HepG2 (cell line): ENCODE results near the gene CEP57L1. TPM values are rescaled to one million over a fixed set of nuclear protein-coding genes. Genes with fewer than 3 reads are reported as not detected.

ENCODE experiments used
- ATAC-seq: fragments of 200-7000 bp; cut with Tn5 transposase; 3 replicates; pipeline ENCODE4 v1.9.1; 2020; ENCODE audit warnings: mild to moderate bottlenecking, moderate library complexity
- BruUV-seq: library from RNA; stranded (reverse); fragments of 400-500 nt; replicated peaks from 2 replicates; lab custom pipeline; 2021; lab: Mats Ljungman, UMichigan
- CTCF ChIA-PET: fragments of 300-600 bp; formaldehyde crosslinking; extraction: SDS; loops from one replicate; lab custom pipeline; 2021; ENCODE audit warnings: low total read pairs, inconsistent platforms, low intra/inter-chr PET ratio; lab: Yijun Ruan, JAX
- POLR2A ChIA-PET: fragments of 350-600 bp; sonication (Branson Sonifier 250); formaldehyde crosslinking; loops from one replicate; lab custom pipeline; 2020; ENCODE audit warnings: antibody characterized with exemption, inconsistent platforms; lab: Yijun Ruan, JAX
- DNase-seq: peaks from one replicate; pipeline ENCODE4 v3.0.0-alpha.2; 2015; ENCODE audit warnings: low spot score
- FAIRE-seq: peaks from 3 replicates; lab custom pipeline; 2011; peaks lifted over from hg19 to GRCh38; lab: Jason Lieb, UNC
- H2AFZ ChIP-seq: one replicate; pipeline ENCODE4 v1.6.1; 2011; ENCODE audit warnings: low read length, inconsistent platforms
- H3K27ac ChIP-seq: fragments of 300-600 bp; 3 replicates; pipeline ENCODE4 v1.8.0; 2011; ENCODE audit warnings: mixed run types, mild to moderate bottlenecking, mixed read lengths, low read length, inconsistent platforms; ENCODE audit not compliant: insufficient read depth; ENCODE audit errors: extremely low read length
- H3K27me3 ChIP-seq, 2 experiments: fragments of 200-600 bp in 1 of 2; 2 replicates in 1 of 2; 3 replicates in 1 of 2; pipeline versions ENCODE4 v1.6.0 to v1.8.0; 2011; ENCODE audit warnings: low read length in 2 of 2, mild to moderate bottlenecking in 2 of 2, moderate library complexity in 2 of 2, inconsistent platforms in 1 of 2; ENCODE audit not compliant: insufficient read depth in 2 of 2, control insufficient read depth in 1 of 2
- H3K36me3 ChIP-seq, 2 experiments: fragments of 200-600 bp in 1 of 2; replicated peaks in 1 of 2; 2 replicates in 1 of 2; 3 replicates in 1 of 2; pipeline versions ENCODE4 v1.5.1 to v1.8.0; 2011; ENCODE audit warnings: low read length in 2 of 2, inconsistent platforms in 1 of 2; ENCODE audit not compliant: insufficient read depth in 2 of 2, control insufficient read depth in 1 of 2
- H3K4me1 ChIP-seq: 2 replicates; pipeline ENCODE4 v1.5.1; 2012; ENCODE audit warnings: low read length, inconsistent platforms; ENCODE audit not compliant: insufficient read depth
- H3K4me2 ChIP-seq: 2 replicates; pipeline ENCODE4 v1.6.0; 2011; ENCODE audit warnings: low read depth, low read length, inconsistent platforms
- H3K4me3 ChIP-seq, 3 experiments: fragments of 200-600 bp in 1 of 3; sonication (generic), shearing (Covaris generic) in 1 of 3; replicated peaks in 1 of 3; 2 replicates each; pipeline ENCODE4 v1.5.1; 2011 to 2016; ENCODE audit warnings: low read length in 3 of 3, inconsistent platforms in 2 of 3, low read depth in 2 of 3, mild to moderate bottlenecking in 2 of 3, control low read depth in 1 of 3, mixed read lengths in 1 of 3; ENCODE audit not compliant: insufficient read depth in 1 of 3
- H3K79me2 ChIP-seq: one replicate; pipeline ENCODE4 v1.6.1; 2011; ENCODE audit warnings: low read length, inconsistent platforms; ENCODE audit not compliant: insufficient read depth
- H3K9ac ChIP-seq: 2 replicates; pipeline ENCODE4 v1.6.0; 2011; ENCODE audit warnings: mild to moderate bottlenecking, low read depth, low read length, inconsistent platforms; ENCODE audit not compliant: insufficient read depth
- H3K9me3 ChIP-seq: 2 replicates; pipeline ENCODE4 v1.5.1; 2012; ENCODE audit warnings: mild to moderate bottlenecking, low read length
- H4K20me1 ChIP-seq: 2 replicates; pipeline ENCODE4 v1.6.0; 2011; ENCODE audit warnings: inconsistent platforms, mild to moderate bottlenecking, low read length, moderate library complexity; ENCODE audit not compliant: insufficient read depth
- AGO1 ChIP-seq: fragments of 200-400 bp; formaldehyde crosslinking; IDR thresholded peaks from 2 replicates; pipeline ENCODE4 v1.6.1; 2017; ENCODE audit warnings: mild to moderate bottlenecking, low read depth, low read length, moderate library complexity; ENCODE audit not compliant: poor library complexity, severe bottlenecking
- ARID2 ChIP-seq: sonication (generic); formaldehyde crosslinking; IDR thresholded peaks from 2 replicates; pipeline ENCODE4 v1.8.1; 2022; ENCODE audit warnings: mild to moderate bottlenecking, missing genetic modification reagents, borderline replicate concordance
- HHEX ChIP-seq: IDR thresholded peaks from 2 replicates; pipeline ENCODE4 v1.6.1; 2016; ENCODE audit warnings: control low read depth
- MAZ ChIP-seq, 2 experiments: sonication (generic) in 1 of 2; formaldehyde crosslinking in 1 of 2; IDR thresholded peaks; 2 replicates each; pipeline versions ENCODE4 v1.5.0 to v1.6.1; 2012 to 2020; ENCODE audit warnings: low read depth in 2 of 2, mild to moderate bottlenecking in 2 of 2, borderline replicate concordance in 1 of 2, improper control_type of control experiment in 1 of 2, low read length in 1 of 2, missing genetic modification reagents in 1 of 2, moderate library complexity in 1 of 2
- MED1 ChIP-seq: sonication (generic); formaldehyde crosslinking; IDR thresholded peaks from 2 replicates; pipeline ENCODE4 v1.4.0; 2020; ENCODE audit warnings: missing genetic modification reagents
- RFXAP ChIP-seq: sonication (generic); formaldehyde crosslinking; IDR thresholded peaks from 2 replicates; pipeline ENCODE4 v1.4.0; 2020; ENCODE audit warnings: missing genetic modification reagents, borderline replicate concordance
- YY1 ChIP-seq: IDR thresholded peaks from 2 replicates; pipeline ENCODE4 v1.6.1; 2011; ENCODE audit warnings: low read length, low read depth, moderate library complexity, mild to moderate bottlenecking; ENCODE audit not compliant: insufficient read depth, insufficient replicate concordance
- ZNF430 ChIP-seq: sonication (generic); formaldehyde crosslinking; IDR thresholded peaks from 2 replicates; pipeline ENCODE4 v1.9.0; 2021; ENCODE audit warnings: mild to moderate bottlenecking, missing genetic modification reagents
- in situ Hi-C: cut with HindIII; loops from 2 replicates; pipeline ENCODE4 v1.10.0; 2017; ENCODE audit warnings: low pct_unique_long_range_greater_than_20kb; ENCODE audit not compliant: extremely low pct_ligation_motif_present
- intact Hi-C: fragments of 100-400 bp; cut with micrococcal nuclease; formaldehyde crosslinking; loops from one replicate; pipeline ENCODE4 v1.10.0; 2022; ENCODE audit not compliant: unreplicated experiment
- polyA plus RNA-seq, 8 experiments: library from polyadenylated mRNA; depleted of rRNA in 3 of 8; stranded (reverse) in 7 of 8; unstranded in 1 of 8; fragments of >200 nt; fragmentation: Illumina TruSeq in 4 of 8; extraction: Trizol in 4 of 8; gene quantifications; 2 replicates each; pipeline versions ENCODE4 v1.2.1 to v1.2.3, GENCODE V29; 2011 to 2016; ENCODE audit warnings: low read depth in 4 of 8, missing spikeins in 1 of 8, mixed read lengths in 1 of 8; ENCODE audit not compliant: insufficient read depth in 1 of 8
- total RNA-seq, 5 experiments: library from RNA; depleted of rRNA; stranded (reverse); fragments of >200 nt; fragmentation: Illumina TruSeq; extraction: Trizol; gene quantifications; 2 replicates each; pipeline ENCODE4 v1.2.3, GENCODE V29; 2016; ENCODE audit warnings: low read depth in 1 of 5
- TF ChIP-seq, protein P1 (sequence below): sonication (generic); formaldehyde crosslinking; IDR thresholded peaks from 2 replicates; pipeline ENCODE4 v1.8.0; 2022; ENCODE audit warnings: mild to moderate bottlenecking, missing genetic modification reagents; ENCODE audit not compliant: insufficient replicate concordance
- TF ChIP-seq, protein P2 (sequence below): sonication (generic); formaldehyde crosslinking; conservative IDR thresholded peaks from 2 replicates; pipeline ENCODE4 v1.8.0; 2022; ENCODE audit warnings: mild to moderate bottlenecking, moderate library complexity, missing genetic modification reagents
- TF ChIP-seq, protein P3 (sequence below), 2 experiments: fragments of 450-650 bp in 1 of 2; sonication (generic) in 1 of 2; formaldehyde crosslinking; IDR thresholded peaks; 2 replicates each; pipeline versions ENCODE4 v1.5.0 to v1.8.0; 2020 to 2022; ENCODE audit warnings: mild to moderate bottlenecking in 1 of 2, missing genetic modification reagents in 1 of 2
- TF ChIP-seq, protein P4 (sequence below): sonication (generic); formaldehyde crosslinking; IDR thresholded peaks from 2 replicates; pipeline ENCODE4 v1.4.0; 2020; ENCODE audit warnings: missing genetic modification reagents, low read depth, mild to moderate bottlenecking, borderline replicate concordance

CEP57L1 gene
- total and polyA plus RNA-seq, 2 of the 13 experiments (the other 11 are each of a cell fraction or from before 2014, with no cell fraction given), result 7.7 to 15.5 TPM

DNA sequence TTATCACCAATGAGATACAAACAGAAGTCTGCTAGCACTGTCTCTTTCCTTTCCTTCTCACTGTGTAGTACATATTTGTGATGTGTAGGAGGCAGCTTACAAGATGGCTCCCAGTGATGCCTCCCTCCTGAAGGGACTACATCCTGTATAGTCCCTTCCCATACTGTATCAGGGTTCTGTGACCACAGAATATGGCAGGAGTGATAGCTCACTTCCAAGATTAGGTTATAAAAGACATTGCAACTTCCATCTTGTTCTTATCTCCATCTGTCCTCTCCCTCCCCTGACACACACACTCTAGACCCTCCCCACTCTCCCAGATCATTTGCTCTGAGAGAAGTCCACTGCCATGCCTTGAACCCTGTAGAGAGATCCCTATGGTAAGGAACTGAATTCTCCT lies 38.6 kb upstream of the CEP57L1 start:
- no peak overlapping the region for H2AFZ ChIP-seq
- H3K36me3 ChIP-seq, result no peaks in the 10 kb centered on the region
- no peaks in the 10 kb centered on the region for H3K27me3 ChIP-seq
- no peak for FAIRE-seq
- TF ChIP-seq ZNF430 (CRISPR knock-in tag), result no peak
- TF ChIP-seq RFXAP (CRISPR knock-in tag), result no peak
- TF ChIP-seq, protein P1, sequence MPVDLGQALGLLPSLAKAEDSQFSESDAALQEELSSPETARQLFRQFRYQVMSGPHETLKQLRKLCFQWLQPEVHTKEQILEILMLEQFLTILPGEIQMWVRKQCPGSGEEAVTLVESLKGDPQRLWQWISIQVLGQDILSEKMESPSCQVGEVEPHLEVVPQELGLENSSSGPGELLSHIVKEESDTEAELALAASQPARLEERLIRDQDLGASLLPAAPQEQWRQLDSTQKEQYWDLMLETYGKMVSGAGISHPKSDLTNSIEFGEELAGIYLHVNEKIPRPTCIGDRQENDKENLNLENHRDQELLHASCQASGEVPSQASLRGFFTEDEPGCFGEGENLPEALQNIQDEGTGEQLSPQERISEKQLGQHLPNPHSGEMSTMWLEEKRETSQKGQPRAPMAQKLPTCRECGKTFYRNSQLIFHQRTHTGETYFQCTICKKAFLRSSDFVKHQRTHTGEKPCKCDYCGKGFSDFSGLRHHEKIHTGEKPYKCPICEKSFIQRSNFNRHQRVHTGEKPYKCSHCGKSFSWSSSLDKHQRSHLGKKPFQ, result no peak
- TF ChIP-seq HHEX (CRISPR knock-in tag), result no peak
- no peak for TF ChIP-seq MAZ (IDR thresholded peaks at IDR 0.05; ENCODE audit: borderline replicate concordance, low read depth, low read length)
- TF ChIP-seq MAZ (CRISPR knock-in tag; IDR thresholded peaks at IDR 0.05; ENCODE audit: low read depth), result no peak
- TF ChIP-seq, protein P2, sequence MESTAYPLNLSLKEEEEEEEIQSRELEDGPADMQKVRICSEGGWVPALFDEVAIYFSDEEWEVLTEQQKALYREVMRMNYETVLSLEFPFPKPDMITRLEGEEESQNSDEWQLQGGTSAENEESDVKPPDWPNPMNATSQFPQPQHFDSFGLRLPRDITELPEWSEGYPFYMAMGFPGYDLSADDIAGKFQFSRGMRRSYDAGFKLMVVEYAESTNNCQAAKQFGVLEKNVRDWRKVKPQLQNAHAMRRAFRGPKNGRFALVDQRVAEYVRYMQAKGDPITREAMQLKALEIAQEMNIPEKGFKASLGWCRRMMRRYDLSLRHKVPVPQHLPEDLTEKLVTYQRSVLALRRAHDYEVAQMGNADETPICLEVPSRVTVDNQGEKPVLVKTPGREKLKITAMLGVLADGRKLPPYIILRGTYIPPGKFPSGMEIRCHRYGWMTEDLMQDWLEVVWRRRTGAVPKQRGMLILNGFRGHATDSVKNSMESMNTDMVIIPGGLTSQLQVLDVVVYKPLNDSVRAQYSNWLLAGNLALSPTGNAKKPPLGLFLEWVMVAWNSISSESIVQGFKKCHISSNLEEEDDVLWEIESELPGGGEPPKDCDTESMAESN (CRISPR knock-in tag), result no peak
- TF ChIP-seq YY1, result no peak
- TF ChIP-seq, protein P3, sequence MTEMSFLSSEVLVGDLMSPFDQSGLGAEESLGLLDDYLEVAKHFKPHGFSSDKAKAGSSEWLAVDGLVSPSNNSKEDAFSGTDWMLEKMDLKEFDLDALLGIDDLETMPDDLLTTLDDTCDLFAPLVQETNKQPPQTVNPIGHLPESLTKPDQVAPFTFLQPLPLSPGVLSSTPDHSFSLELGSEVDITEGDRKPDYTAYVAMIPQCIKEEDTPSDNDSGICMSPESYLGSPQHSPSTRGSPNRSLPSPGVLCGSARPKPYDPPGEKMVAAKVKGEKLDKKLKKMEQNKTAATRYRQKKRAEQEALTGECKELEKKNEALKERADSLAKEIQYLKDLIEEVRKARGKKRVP (CRISPR knock-in tag; IDR thresholded peaks at IDR 0.05), result no peak
- TF ChIP-seq, protein P4, sequence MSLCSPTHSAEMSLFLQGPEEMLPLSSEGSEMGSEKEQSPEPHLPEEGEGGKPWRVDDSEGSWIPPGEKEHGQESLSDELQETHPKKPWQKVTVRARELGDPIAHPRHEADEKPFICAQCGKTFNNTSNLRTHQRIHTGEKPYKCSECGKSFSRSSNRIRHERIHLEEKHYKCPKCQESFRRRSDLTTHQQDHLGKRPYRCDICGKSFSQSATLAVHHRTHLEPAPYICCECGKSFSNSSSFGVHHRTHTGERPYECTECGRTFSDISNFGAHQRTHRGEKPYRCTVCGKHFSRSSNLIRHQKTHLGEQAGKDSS (CRISPR knock-in tag), result no peak
- TF ChIP-seq ARID2, result no peak
- no peak for TF ChIP-seq MED1 (CRISPR knock-in tag)
- no peak for TF ChIP-seq AGO1
- CTCF ChIA-PET, result no interaction called here
- POLR2A ChIA-PET, result no interaction called here
- no TSS peak for BruUV-seq
- intact Hi-C loops, result no loop called here
- H3K27ac ChIP-seq, result no peak overlapping the region
- no peaks in the 10 kb centered on the region for H3K9me3 ChIP-seq
- no peak for DNase-seq
- peaks cover 27% of the 10 kb centered on the region for H3K4me1 ChIP-seq
- ATAC-seq, result no peak
- H3K79me2 ChIP-seq, result no peaks in the 10 kb centered on the region
- H3K9ac ChIP-seq, result no peak overlapping the region
- in situ Hi-C loops, result no loop called here
- H3K4me3 ChIP-seq, result no peak overlapping the region
- H3K4me2 ChIP-seq, result no peak overlapping the region
- H4K20me1 ChIP-seq, result no peaks in the 10 kb centered on the region
